K562 (cell line): ENCODE measurements around the gene VPS13D. TPM values are rescaled to one million over a fixed set of nuclear protein-coding genes. Genes with fewer than 3 reads are reported as not detected.

Source experiments
- ATF4 ChIP-seq: fragments of 450-650 bp; formaldehyde crosslinking; IDR thresholded peaks from 2 replicates; pipeline ENCODE4 v1.4.0; 2022; ENCODE audit warnings: mild to moderate bottlenecking, moderate library complexity
- CBFB ChIP-seq: sonication (generic); formaldehyde crosslinking; IDR thresholded peaks from 2 replicates; pipeline ENCODE4 v1.4.0; 2020; ENCODE audit warnings: mild to moderate bottlenecking, missing genetic modification reagents
- CBX3 ChIP-seq, 2 experiments: IDR thresholded peaks; 1 replicate in 1 of 2; 2 replicates in 1 of 2; pipeline ENCODE4 v1.6.1; 2012; ENCODE audit warnings: inconsistent platforms in 2 of 2, low read length in 2 of 2, borderline replicate concordance in 1 of 2, control low read depth in 1 of 2
- EP400 ChIP-seq: fragments of 450-650 bp; IDR thresholded peaks from 2 replicates; pipeline ENCODE4 v1.6.1; 2017; ENCODE audit warnings: antibody characterized with exemption, mild to moderate bottlenecking, moderate library complexity
- FOXJ3 ChIP-seq: sonication (generic); formaldehyde crosslinking; IDR thresholded peaks from 2 replicates; pipeline ENCODE4 v1.4.0; 2020; ENCODE audit warnings: mild to moderate bottlenecking, missing genetic modification reagents
- HMGXB4 ChIP-seq: sonication (generic); formaldehyde crosslinking; IDR thresholded peaks from 2 replicates; pipeline ENCODE4 v1.8.1; 2023; ENCODE audit warnings: mild to moderate bottlenecking, missing genetic modification reagents
- JUN ChIP-seq, 2 experiments: sonication (generic) in 1 of 2; formaldehyde crosslinking in 1 of 2; IDR thresholded peaks; 2 replicates each; pipeline versions ENCODE4 v1.6.1 to v1.8.0; 2012 to 2022; ENCODE audit warnings: borderline replicate concordance in 2 of 2, mild to moderate bottlenecking in 2 of 2, improper control_type of control experiment in 1 of 2, low read depth in 1 of 2, low read length in 1 of 2, missing genetic modification reagents in 1 of 2
- L3MBTL2 ChIP-seq: fragments of 450-650 bp; IDR thresholded peaks from 2 replicates; pipeline ENCODE4 v1.6.1; 2016; ENCODE audit warnings: mild to moderate bottlenecking, moderate library complexity
- NCOA6 ChIP-seq: fragments of 450-650 bp; IDR thresholded peaks from 2 replicates; pipeline ENCODE4 v1.6.1; 2017; ENCODE audit warnings: mild to moderate bottlenecking
- NRF1 ChIP-seq, 2 experiments: fragments of 450-650 bp; IDR thresholded peaks in 1 of 2; conservative IDR thresholded peaks in 1 of 2; 2 replicates each; pipeline ENCODE4 v1.6.1; 2014; ENCODE audit warnings: mild to moderate bottlenecking in 2 of 2
- NUFIP1 ChIP-seq: fragments of 450-650 bp; IDR thresholded peaks from 2 replicates; pipeline ENCODE4 v1.6.1; 2018; ENCODE audit not compliant: partially characterized antibody
- SMAD2 ChIP-seq: fragments of 150-350 bp; IDR thresholded peaks from 2 replicates; pipeline ENCODE4 v1.6.1; 2014; ENCODE audit warnings: low read depth, mild to moderate bottlenecking, low read length
- SPI1 ChIP-seq: IDR thresholded peaks from 2 replicates; pipeline ENCODE4 v1.6.1; 2011; ENCODE audit warnings: low read depth, low read length, control low read depth, borderline replicate concordance
- TEAD4 ChIP-seq, 2 experiments: sonication (generic) in 1 of 2; formaldehyde crosslinking in 1 of 2; IDR thresholded peaks; 2 replicates each; pipeline versions ENCODE4 v1.6.1 to v1.8.0; 2012 to 2022; ENCODE audit warnings: borderline replicate concordance in 1 of 2, inconsistent platforms in 1 of 2, low read length in 1 of 2, mild to moderate bottlenecking in 1 of 2, missing genetic modification reagents in 1 of 2
- XRCC4 ChIP-seq: IDR thresholded peaks from one replicate; pipeline ENCODE4 v1.6.1; 2011; ENCODE audit not compliant: insufficient read depth, insufficient read length; ENCODE audit errors: extremely low read depth
- ZBTB2 ChIP-seq: fragments of 450-650 bp; IDR thresholded peaks from 2 replicates; pipeline ENCODE4 v1.6.1; 2016; ENCODE audit warnings: antibody characterized with exemption
- ZBTB9 ChIP-seq: fragments of 450-650 bp; formaldehyde crosslinking; IDR thresholded peaks from 2 replicates; pipeline ENCODE4 v1.4.0; 2020; ENCODE audit warnings: mild to moderate bottlenecking, moderate library complexity
- ZNF609 ChIP-seq: sonication (generic); formaldehyde crosslinking; IDR thresholded peaks from 2 replicates; pipeline ENCODE4 v1.8.1; 2023; ENCODE audit warnings: missing genetic modification reagents, mild to moderate bottlenecking, borderline replicate concordance
- polyA plus RNA-seq, 8 experiments: library from polyadenylated mRNA; depleted of rRNA in 4 of 8; stranded (reverse) in 5 of 8; unstranded in 3 of 8; fragments of >200 nt; fragmentation: Nextera tagmentation in 2 of 8; fragmentation: Illumina TruSeq in 1 of 8; extraction: Ambion mirVana in 2 of 8; extraction: Trizol in 1 of 8; gene quantifications; 2 replicates each; pipeline versions ENCODE4 v1.2.1 to v1.2.3, GENCODE V29; 2011 to 2014; ENCODE audit warnings: inconsistent platforms in 1 of 8, missing spikeins in 1 of 8
- total RNA-seq, 7 experiments: library from RNA; depleted of rRNA in 6 of 7; stranded (reverse); fragments of >200 nt in 6 of 7; fragmentation: Illumina TruSeq in 2 of 7; extraction: Trizol in 2 of 7; gene quantifications; 2 replicates each; pipeline versions ENCODE4 v1.2.1 to v1.2.3, GENCODE V29; 2011 to 2021; ENCODE audit warnings: low replicate concordance in 1 of 7

VPS13D gene
- total and polyA plus RNA-seq, 9 of the 15 experiments (the other 6 are each of a cell fraction or from before 2014, with no cell fraction given): 6.1 to 51.5 (median 38.5) TPM

GRCh38 chr1:12475947-12476346, 246.1 kb downstream of the VPS13D start (continued):
- TF ChIP-seq CBX3 (IDR thresholded peaks at IDR 0.05; ENCODE audit: borderline replicate concordance in 1 of 2, low read length in 2 of 2): no peak
- TF ChIP-seq FOXJ3: no peak
- no peak for TF ChIP-seq XRCC4
- TF ChIP-seq ATF4 (CRISPR knock-in tag): no peak
- TF ChIP-seq ZBTB9 (CRISPR knock-in tag): no peak
- no peak for TF ChIP-seq HMGXB4
- no peak for TF ChIP-seq EP400
- TF ChIP-seq SPI1: no peak
- TF ChIP-seq CBFB (CRISPR knock-in tag): no peak
- no peak for TF ChIP-seq TEAD4 (IDR thresholded peaks at IDR 0.05; ENCODE audit: low read length)
- no peak for TF ChIP-seq TEAD4 (CRISPR knock-in tag; IDR thresholded peaks at IDR 0.05; ENCODE audit: borderline replicate concordance)
- TF ChIP-seq L3MBTL2: peak; percentile 50; the same call in 1 of the 2 replicates
- TF ChIP-seq NUFIP1: no peak
- no peak for TF ChIP-seq ZNF609
- TF ChIP-seq JUN (IDR thresholded peaks at IDR 0.05; ENCODE audit: borderline replicate concordance, low read depth, low read length): no peak
- TF ChIP-seq JUN (CRISPR knock-in tag; IDR thresholded peaks at IDR 0.05; ENCODE audit: borderline replicate concordance): no peak
- TF ChIP-seq SMAD2: no peak
- no peak for TF ChIP-seq ZBTB2
- TF ChIP-seq NCOA6: no peak
- TF ChIP-seq NRF1 (conservative IDR thresholded peaks at IDR 0.05 in 1 of 2, IDR thresholded peaks at IDR 0.05 in 1 of 2): 0 out of 4 replicates have a peak, but pooled peaks of 1 of the 2 experiments have one; percentile 10
